ENCODE data around the gene FBN1.

FBN1 gene

GRCh38 chr15:48616216-48616615 is 29.3 kb downstream of the FBN1 start:
- H3K9me3 ChIP-seq (ENCODE audit: control insufficient read depth, insufficient read depth, low read length), result no peaks in the 10 kb centered on the region
- no peak overlapping the region for H3K9ac ChIP-seq (ENCODE audit: low read depth, low read length)
- no peaks in the 10 kb centered on the region for H3K36me3 ChIP-seq (ENCODE audit: control insufficient read depth, insufficient read depth, low read length)
- H3K27me3 ChIP-seq (ENCODE audit: control insufficient read depth, insufficient read depth, low read length), result no peaks in the 10 kb centered on the region
- H3K4me3 ChIP-seq (ENCODE audit: low read depth, low read length), result no peak overlapping the region
- no peaks in the 10 kb centered on the region for H3K4me1 ChIP-seq (ENCODE audit: control insufficient read depth, insufficient read depth, low read length)

- H3K9me3 ChIP-seq (ENCODE audit: control insufficient read depth, insufficient read depth, low read length), result no peaks in the 10 kb centered on the region
- no peaks in the 10 kb centered on the region for H3K36me3 ChIP-seq (ENCODE audit: control insufficient read depth, insufficient read depth, low read length)
- no peak overlapping the region for H3K9ac ChIP-seq (ENCODE audit: low read depth, low read length)
- H3K27me3 ChIP-seq (ENCODE audit: control insufficient read depth, insufficient read depth, low read length), result no peaks in the 10 kb centered on the region
- no peak overlapping the region for H3K4me3 ChIP-seq (ENCODE audit: low read depth, low read length)
- H3K4me1 ChIP-seq (ENCODE audit: control insufficient read depth, insufficient read depth, low read length), result no peaks in the 10 kb centered on the region
These were observed 31.5 kb downstream of the FBN1 start for GRCh38 chr15:48614051-48614450.

GRCh38 chr15:48609486-48609885 is 36.0 kb downstream of the FBN1 start:
- no peak overlapping the region for H3K4me3 ChIP-seq (ENCODE audit: low read depth, low read length)
- H3K9me3 ChIP-seq (ENCODE audit: control insufficient read depth, insufficient read depth, low read length), result no peaks in the 10 kb centered on the region
- H3K27me3 ChIP-seq (ENCODE audit: control insufficient read depth, insufficient read depth, low read length), result no peaks in the 10 kb centered on the region
- H3K9ac ChIP-seq (ENCODE audit: low read depth, low read length), result no peak overlapping the region
- no peaks in the 10 kb centered on the region for H3K36me3 ChIP-seq (ENCODE audit: control insufficient read depth, insufficient read depth, low read length)
- H3K4me1 ChIP-seq (ENCODE audit: control insufficient read depth, insufficient read depth, low read length), result no peaks in the 10 kb centered on the region

- Histone ChIP-seq H3K36me3 (ENCODE audit: control insufficient read depth, insufficient read depth, low read length) (no peaks in the 10 kb centered on the region), H3K4me3 (ENCODE audit: low read depth, low read length) (no peak overlapping the region), H3K9me3 (ENCODE audit: control insufficient read depth, insufficient read depth, low read length) (no peaks in the 10 kb centered on the region), H3K4me1 (ENCODE audit: control insufficient read depth, insufficient read depth, low read length) (no peaks in the 10 kb centered on the region), H3K27me3 (ENCODE audit: control insufficient read depth, insufficient read depth, low read length) (no peaks in the 10 kb centered on the region), H3K9ac (ENCODE audit: low read depth, low read length) (no peak overlapping the region)
These were observed 37.7 kb downstream of the FBN1 start for GRCh38 chr15:48607846-48608245.

GRCh38 chr15:48604567-48604966 is 40.9 kb downstream of the FBN1 start:
- Histone ChIP-seq H3K9me3 (ENCODE audit: control insufficient read depth, insufficient read depth, low read length) (no peaks in the 10 kb centered on the region), H3K36me3 (ENCODE audit: control insufficient read depth, insufficient read depth, low read length) (no peaks in the 10 kb centered on the region), H3K4me3 (ENCODE audit: low read depth, low read length) (no peak overlapping the region), H3K4me1 (ENCODE audit: control insufficient read depth, insufficient read depth, low read length) (no peaks in the 10 kb centered on the region), H3K9ac (ENCODE audit: low read depth, low read length) (no peak overlapping the region), H3K27me3 (ENCODE audit: control insufficient read depth, insufficient read depth, low read length) (no peaks in the 10 kb centered on the region)

- Histone ChIP-seq H3K9me3 (ENCODE audit: control insufficient read depth, insufficient read depth, low read length) (no peaks in the 10 kb centered on the region), H3K36me3 (ENCODE audit: control insufficient read depth, insufficient read depth, low read length) (no peaks in the 10 kb centered on the region), H3K9ac (ENCODE audit: low read depth, low read length) (no peak overlapping the region), H3K4me1 (ENCODE audit: control insufficient read depth, insufficient read depth, low read length) (no peaks in the 10 kb centered on the region), H3K27me3 (ENCODE audit: control insufficient read depth, insufficient read depth, low read length) (no peaks in the 10 kb centered on the region), H3K4me3 (ENCODE audit: low read depth, low read length) (no peak overlapping the region)
These were observed 41.6 kb downstream of the FBN1 start for GRCh38 chr15:48603922-48604321.

GRCh38 chr15:48603123-48603500 is 42.4 kb downstream of the FBN1 start:
- no peaks in the 10 kb centered on the region for H3K9me3 ChIP-seq (ENCODE audit: control insufficient read depth, insufficient read depth, low read length)
- no peaks in the 10 kb centered on the region for H3K27me3 ChIP-seq (ENCODE audit: control insufficient read depth, insufficient read depth, low read length)
- no peaks in the 10 kb centered on the region for H3K4me1 ChIP-seq (ENCODE audit: control insufficient read depth, insufficient read depth, low read length)
- no peak overlapping the region for H3K9ac ChIP-seq (ENCODE audit: low read depth, low read length)
- no peak overlapping the region for H3K4me3 ChIP-seq (ENCODE audit: low read depth, low read length)
- no peaks in the 10 kb centered on the region for H3K36me3 ChIP-seq (ENCODE audit: control insufficient read depth, insufficient read depth, low read length)

GRCh38 chr15:48602358-48603122 is 43.0 kb downstream of the FBN1 start:
- Histone ChIP-seq H3K9ac (ENCODE audit: low read depth, low read length) (no peak overlapping the region), H3K4me3 (ENCODE audit: low read depth, low read length) (no peak overlapping the region), H3K4me1 (ENCODE audit: control insufficient read depth, insufficient read depth, low read length) (no peaks in the 10 kb centered on the region), H3K9me3 (ENCODE audit: control insufficient read depth, insufficient read depth, low read length) (no peaks in the 10 kb centered on the region), H3K36me3 (ENCODE audit: control insufficient read depth, insufficient read depth, low read length) (no peaks in the 10 kb centered on the region), H3K27me3 (ENCODE audit: control insufficient read depth, insufficient read depth, low read length) (no peaks in the 10 kb centered on the region)

GRCh38 chr15:48601095-48601494 is 44.4 kb downstream of the FBN1 start:
- Histone ChIP-seq H3K4me1 (ENCODE audit: control insufficient read depth, insufficient read depth, low read length) (no peaks in the 10 kb centered on the region), H3K36me3 (ENCODE audit: control insufficient read depth, insufficient read depth, low read length) (no peaks in the 10 kb centered on the region), H3K27me3 (ENCODE audit: control insufficient read depth, insufficient read depth, low read length) (no peaks in the 10 kb centered on the region), H3K9me3 (ENCODE audit: control insufficient read depth, insufficient read depth, low read length) (no peaks in the 10 kb centered on the region), H3K4me3 (ENCODE audit: low read depth, low read length) (no peak overlapping the region), H3K9ac (ENCODE audit: low read depth, low read length) (no peak overlapping the region)

GRCh38 chr15:48596841-48597240 is 48.7 kb downstream of the FBN1 start:
- H3K36me3 ChIP-seq (ENCODE audit: control insufficient read depth, insufficient read depth, low read length), result no peaks in the 10 kb centered on the region
- no peak overlapping the region for H3K9ac ChIP-seq (ENCODE audit: low read depth, low read length)
- H3K4me3 ChIP-seq (ENCODE audit: low read depth, low read length), result no peak overlapping the region
- H3K9me3 ChIP-seq (ENCODE audit: control insufficient read depth, insufficient read depth, low read length), result no peaks in the 10 kb centered on the region
- no peaks in the 10 kb centered on the region for H3K27me3 ChIP-seq (ENCODE audit: control insufficient read depth, insufficient read depth, low read length)
- no peaks in the 10 kb centered on the region for H3K4me1 ChIP-seq (ENCODE audit: control insufficient read depth, insufficient read depth, low read length)

- Histone ChIP-seq H3K9me3 (ENCODE audit: control insufficient read depth, insufficient read depth, low read length) (no peaks in the 10 kb centered on the region), H3K4me1 (ENCODE audit: control insufficient read depth, insufficient read depth, low read length) (no peaks in the 10 kb centered on the region), H3K27me3 (ENCODE audit: control insufficient read depth, insufficient read depth, low read length) (no peaks in the 10 kb centered on the region), H3K4me3 (ENCODE audit: low read depth, low read length) (no peak overlapping the region), H3K36me3 (ENCODE audit: control insufficient read depth, insufficient read depth, low read length) (no peaks in the 10 kb centered on the region), H3K9ac (ENCODE audit: low read depth, low read length) (no peak overlapping the region)
These were observed 49.1 kb downstream of the FBN1 start for GRCh38 chr15:48596415-48596814.

- Histone ChIP-seq H3K4me3 (ENCODE audit: low read depth, low read length) (no peak overlapping the region), H3K9ac (ENCODE audit: low read depth, low read length) (no peak overlapping the region), H3K9me3 (ENCODE audit: control insufficient read depth, insufficient read depth, low read length) (no peaks in the 10 kb centered on the region), H3K4me1 (ENCODE audit: control insufficient read depth, insufficient read depth, low read length) (no peaks in the 10 kb centered on the region), H3K27me3 (ENCODE audit: control insufficient read depth, insufficient read depth, low read length) (no peaks in the 10 kb centered on the region), H3K36me3 (ENCODE audit: control insufficient read depth, insufficient read depth, low read length) (no peaks in the 10 kb centered on the region)
These were observed 49.5 kb downstream of the FBN1 start for GRCh38 chr15:48595981-48596380.

All from iPS-15b (cell line).